GM13976 (cell line): ENCODE measurements around the gene LENG8.
"Not testable (repeated sequence)": the region's sequence is repeated elsewhere in the genome, so short reads cannot be mapped to it uniquely, and the experiment has no call there.

Experiments used
- DNase-seq: peaks from one replicate; pipeline ENCODE4 v3.0.0; 2012; ENCODE audit warnings: low spot score
- CTCF ChIP-seq: IDR thresholded peaks from 2 replicates; pipeline ENCODE4 v1.5.1; 2012; ENCODE audit warnings: borderline replicate concordance, mild to moderate bottlenecking; ENCODE audit not compliant: insufficient read depth; ENCODE audit errors: extremely low read depth, missing control alignments, control extremely low read depth
- in situ Hi-C: fragments of 300-500 bp; cut with MboI; formaldehyde crosslinking; loops from one replicate; pipeline ENCODE4 v1.12.0; 2022; ENCODE audit warnings: low sequenced_read_pairs, mixed read lengths, inconsistent platforms; ENCODE audit not compliant: unreplicated experiment

The LENG8 gene

GRCh38 chr19:54436628-54437252, 12.3 kb upstream of the LENG8 start:
- in situ Hi-C loops: no loop called here
- no peak for DNase-seq
- TF ChIP-seq CTCF: no peak

- no peak for DNase-seq
- in situ Hi-C loops: no loop called here
- TF ChIP-seq CTCF: no peak
Measured at GRCh38 chr19:54439174-54439851, 9.7 kb upstream of the LENG8 start.

GRCh38 chr19:54440641-54441040, 8.4 kb upstream of the LENG8 start:
- in situ Hi-C loops: no loop called here
- TF ChIP-seq CTCF: no peak
- DNase-seq: no peak

- DNase-seq: no peak
- in situ Hi-C loops: no loop called here
- TF ChIP-seq CTCF: no peak
Measured at GRCh38 chr19:54444737-54445136, 4.3 kb upstream of the LENG8 start.

GRCh38 chr19:54446349-54446748, 2.6 kb upstream of the LENG8 start:
- in situ Hi-C loops, DNase-seq: not testable (repeated sequence)

- in situ Hi-C loops: no loop called here
- no peak for DNase-seq
- TF ChIP-seq CTCF: no peak
Measured at GRCh38 chr19:54448040-54448773, 792 bp upstream of the LENG8 start.

- no peak for TF ChIP-seq CTCF
- DNase-seq: no peak
- in situ Hi-C loops: no loop called here
Measured at GRCh38 chr19:54449701-54450069, 686 bp downstream of the LENG8 start.
